ENCODE results near the gene AOAH.

Gene AOAH

DNA sequence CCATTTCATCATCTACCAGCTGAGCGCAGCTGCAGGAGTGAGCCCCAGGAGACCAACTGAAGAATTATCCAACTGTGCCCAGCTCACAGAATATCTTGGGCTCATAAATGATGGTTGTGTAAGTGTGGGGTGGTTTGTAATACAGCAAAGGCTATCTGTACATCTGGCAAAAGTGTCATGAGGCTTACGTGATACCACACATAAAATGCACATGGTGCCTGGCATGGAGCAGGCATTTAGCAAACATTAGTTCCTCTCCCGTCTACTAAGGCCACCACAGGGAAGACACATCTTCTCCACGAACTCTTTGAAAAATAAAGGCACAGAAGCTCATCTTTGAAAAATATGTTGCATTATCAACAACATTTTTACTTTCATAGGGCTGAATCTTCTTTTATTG, 32.3 kb downstream of the AOAH start:
- Histone ChIP-seq H3K9me3 (ENCODE audit: control insufficient read depth, insufficient read depth, low read length) (no peaks in the 10 kb centered on the region), H3K36me3 (ENCODE audit: insufficient read depth, low read length) (no peaks in the 10 kb centered on the region), H3K4me1 (ENCODE audit: insufficient read depth, low read length) (no peaks in the 10 kb centered on the region), H3K9ac (ENCODE audit: low read depth, low read length) (no peak overlapping the region)

DNA sequence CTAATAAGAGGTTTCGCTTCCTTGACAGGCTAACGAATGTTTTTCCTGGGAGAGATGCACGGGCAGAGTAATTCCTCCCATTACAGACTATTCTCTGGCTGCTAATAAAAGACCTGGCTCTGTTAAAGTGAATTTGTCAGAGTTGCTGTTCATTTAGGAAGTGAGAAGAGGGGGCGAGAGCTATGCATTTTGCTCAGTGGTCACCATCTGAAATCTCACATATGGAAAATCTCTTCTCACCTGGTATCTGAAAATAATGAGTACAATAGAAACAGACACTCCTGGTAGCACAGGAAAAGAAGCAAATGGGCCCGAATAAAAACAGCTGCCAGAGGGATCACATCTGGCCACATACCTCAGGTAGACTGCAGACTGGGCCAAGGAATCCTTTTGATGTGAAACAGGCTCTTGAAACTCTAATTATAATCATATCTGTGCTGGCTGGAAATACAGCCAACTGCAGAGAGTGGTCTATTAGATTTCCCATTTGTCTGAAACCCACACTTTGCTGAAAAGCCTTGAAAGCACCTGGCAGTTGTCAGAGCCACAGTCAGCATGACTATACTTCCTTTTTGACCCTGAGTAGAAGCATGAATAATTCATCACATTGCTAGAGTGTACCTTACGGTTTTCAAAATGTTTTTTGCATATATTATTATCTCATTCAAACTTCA, 33.6 kb downstream of the AOAH start:
- Histone ChIP-seq H3K36me3 (ENCODE audit: insufficient read depth, low read length) (no peaks in the 10 kb centered on the region), H3K9ac (ENCODE audit: low read depth, low read length) (no peak overlapping the region), H3K9me3 (ENCODE audit: control insufficient read depth, insufficient read depth, low read length) (no peaks in the 10 kb centered on the region), H3K4me1 (ENCODE audit: insufficient read depth, low read length) (no peaks in the 10 kb centered on the region)

DNA sequence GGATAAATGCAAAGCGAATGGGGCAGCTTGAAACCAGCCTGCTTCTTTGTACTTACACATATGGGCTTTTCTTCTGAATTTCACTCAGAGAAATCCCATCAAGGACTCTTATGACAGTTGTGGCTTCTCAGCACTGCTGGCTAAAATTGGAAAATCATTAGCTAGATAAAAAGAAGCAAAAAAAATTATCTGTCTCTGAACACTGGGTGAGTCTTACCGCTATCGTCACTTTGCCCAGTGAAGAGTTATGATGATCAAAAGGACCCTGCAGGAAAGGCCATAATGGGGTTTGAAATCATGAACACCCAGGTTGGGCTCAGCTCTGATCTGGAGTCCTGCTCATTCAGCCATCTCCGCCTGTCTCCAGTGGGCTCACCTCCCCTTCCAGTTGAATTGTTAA, 34.3 kb downstream of the AOAH start:
- Histone ChIP-seq H3K9me3 (ENCODE audit: control insufficient read depth, insufficient read depth, low read length) (no peaks in the 10 kb centered on the region), H3K9ac (ENCODE audit: low read depth, low read length) (no peak overlapping the region), H3K4me1 (ENCODE audit: insufficient read depth, low read length) (no peaks in the 10 kb centered on the region), H3K36me3 (ENCODE audit: insufficient read depth, low read length) (no peaks in the 10 kb centered on the region)

DNA sequence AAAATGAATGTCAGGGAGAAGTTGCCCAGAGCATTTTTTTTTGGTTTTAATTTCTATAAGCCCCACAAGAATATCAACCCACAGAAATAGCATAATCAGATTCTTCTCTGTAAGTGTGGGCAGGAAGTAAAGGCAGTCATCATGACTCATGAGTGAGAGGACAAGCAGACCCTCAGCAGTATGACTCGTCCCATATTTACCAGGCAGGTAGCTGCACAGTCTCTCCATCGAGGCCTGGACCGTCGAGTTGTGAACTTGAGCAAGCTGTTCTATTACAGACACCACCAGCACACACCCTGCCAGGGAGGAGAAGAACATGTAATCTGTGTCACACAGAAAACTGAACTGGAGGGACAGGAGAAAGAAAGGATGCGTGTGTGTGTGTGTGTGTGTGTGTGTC, 37.8 kb downstream of the AOAH start:
- no peaks in the 10 kb centered on the region for H3K36me3 ChIP-seq (ENCODE audit: insufficient read depth, low read length)
- H3K4me1 ChIP-seq (ENCODE audit: insufficient read depth, low read length), result no peaks in the 10 kb centered on the region
- H3K9me3 ChIP-seq (ENCODE audit: control insufficient read depth, insufficient read depth, low read length), result no peaks in the 10 kb centered on the region
- no peak overlapping the region for H3K9ac ChIP-seq (ENCODE audit: low read depth, low read length)

DNA sequence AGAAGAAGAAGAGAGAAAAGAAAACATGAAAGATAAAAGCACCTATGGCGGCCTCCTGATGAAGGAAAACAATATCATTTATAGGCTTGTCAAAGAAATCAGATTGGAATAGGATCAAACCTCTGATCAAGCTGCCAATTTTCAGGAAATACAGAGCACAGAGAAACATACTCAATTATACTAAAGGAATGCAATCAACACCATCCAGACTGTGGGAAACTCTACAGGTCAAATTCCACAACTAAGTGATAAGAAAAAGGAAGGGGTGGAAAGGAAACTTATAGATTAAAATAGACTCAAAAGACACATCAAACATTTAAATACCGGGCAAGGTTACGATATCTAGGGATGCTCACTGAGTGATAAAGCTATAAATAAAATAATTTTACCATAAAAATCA, 39.3 kb downstream of the AOAH start:
- Histone ChIP-seq H3K9ac (ENCODE audit: low read depth, low read length) (no peak overlapping the region), H3K9me3 (ENCODE audit: control insufficient read depth, insufficient read depth, low read length) (no peaks in the 10 kb centered on the region), H3K36me3 (ENCODE audit: insufficient read depth, low read length) (no peaks in the 10 kb centered on the region), H3K4me1 (ENCODE audit: insufficient read depth, low read length) (no peaks in the 10 kb centered on the region)

DNA sequence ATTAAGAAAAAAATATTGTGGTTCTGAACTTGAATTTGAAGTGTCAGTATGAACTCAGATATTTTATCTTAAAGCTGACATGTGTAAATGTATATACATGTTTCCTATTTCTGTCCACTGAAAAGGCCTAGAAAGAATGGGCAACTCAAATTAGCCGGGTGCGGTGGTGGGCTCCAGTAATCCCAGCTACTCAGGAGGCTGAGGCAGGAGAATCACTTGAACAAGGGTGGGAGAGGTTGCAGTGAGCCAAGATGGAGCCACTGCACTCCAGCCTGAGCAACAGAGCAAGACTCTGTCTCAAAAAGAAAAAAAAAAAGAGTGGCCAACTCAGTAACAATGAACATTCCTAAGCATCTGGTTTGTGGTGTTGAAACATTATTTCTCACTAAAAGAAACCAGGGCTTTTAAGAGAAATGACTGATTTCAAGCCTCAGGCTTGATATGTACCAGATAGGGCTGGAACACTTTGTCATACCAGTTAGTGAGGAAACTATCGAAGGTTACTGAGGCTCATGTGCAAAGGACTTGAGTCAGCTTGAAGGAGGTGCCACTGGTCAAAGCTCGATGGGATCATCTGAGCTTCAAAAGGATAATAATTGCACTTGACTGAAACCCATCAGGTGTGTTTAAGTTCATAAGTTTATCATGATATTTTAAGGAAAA, 40.5 kb downstream of the AOAH start:
- H3K9ac ChIP-seq (ENCODE audit: low read depth, low read length), result no peak overlapping the region
- H3K9me3 ChIP-seq (ENCODE audit: control insufficient read depth, insufficient read depth, low read length), result no peaks in the 10 kb centered on the region
- no peaks in the 10 kb centered on the region for H3K36me3 ChIP-seq (ENCODE audit: insufficient read depth, low read length)
- no peaks in the 10 kb centered on the region for H3K4me1 ChIP-seq (ENCODE audit: insufficient read depth, low read length)

DNA sequence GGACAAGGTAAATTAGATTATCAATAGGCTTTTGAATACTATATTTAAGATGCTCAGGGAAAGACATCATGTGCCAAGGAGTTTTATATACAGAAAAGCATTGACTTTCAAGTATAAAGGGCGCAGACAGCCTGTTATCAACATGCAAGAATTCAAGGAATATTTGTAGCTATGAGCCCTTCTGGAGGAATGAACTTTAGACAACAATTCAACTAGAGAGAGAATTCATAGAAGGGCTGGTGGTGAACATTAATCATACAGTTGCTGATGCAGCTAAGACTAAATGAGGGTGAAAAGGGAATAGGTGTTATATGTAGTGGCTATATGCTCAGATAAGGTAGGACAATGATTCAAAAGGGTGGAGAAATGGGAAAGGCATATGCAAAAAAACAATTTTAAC, 41.2 kb downstream of the AOAH start:
- Histone ChIP-seq H3K36me3 (ENCODE audit: insufficient read depth, low read length) (no peaks in the 10 kb centered on the region), H3K4me1 (ENCODE audit: insufficient read depth, low read length) (no peaks in the 10 kb centered on the region), H3K9me3 (ENCODE audit: control insufficient read depth, insufficient read depth, low read length) (no peaks in the 10 kb centered on the region), H3K9ac (ENCODE audit: low read depth, low read length) (no peak overlapping the region)

DNA sequence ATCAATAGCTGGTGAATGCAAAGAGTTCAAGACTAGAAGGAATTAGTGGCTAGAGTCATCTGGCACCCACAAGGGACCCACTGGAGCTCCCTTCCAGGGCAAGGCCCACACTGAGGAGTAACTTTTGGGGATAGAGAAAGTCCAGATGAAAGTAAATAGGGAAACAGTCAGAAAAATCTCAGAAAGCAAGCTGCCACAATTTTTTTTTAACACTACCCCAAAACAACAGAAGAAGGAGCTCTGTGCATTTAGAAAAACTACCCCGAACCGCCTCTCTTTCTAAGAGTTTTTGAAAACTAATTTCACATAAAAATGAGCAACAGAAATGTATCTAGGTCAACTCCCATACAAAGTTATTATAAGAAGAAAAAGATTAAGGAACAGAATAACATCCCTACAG, 42.2 kb downstream of the AOAH start:
- no peak overlapping the region for H3K9ac ChIP-seq (ENCODE audit: low read depth, low read length)
- no peaks in the 10 kb centered on the region for H3K9me3 ChIP-seq (ENCODE audit: control insufficient read depth, insufficient read depth, low read length)
- no peaks in the 10 kb centered on the region for H3K4me1 ChIP-seq (ENCODE audit: insufficient read depth, low read length)
- no peaks in the 10 kb centered on the region for H3K36me3 ChIP-seq (ENCODE audit: insufficient read depth, low read length)

DNA sequence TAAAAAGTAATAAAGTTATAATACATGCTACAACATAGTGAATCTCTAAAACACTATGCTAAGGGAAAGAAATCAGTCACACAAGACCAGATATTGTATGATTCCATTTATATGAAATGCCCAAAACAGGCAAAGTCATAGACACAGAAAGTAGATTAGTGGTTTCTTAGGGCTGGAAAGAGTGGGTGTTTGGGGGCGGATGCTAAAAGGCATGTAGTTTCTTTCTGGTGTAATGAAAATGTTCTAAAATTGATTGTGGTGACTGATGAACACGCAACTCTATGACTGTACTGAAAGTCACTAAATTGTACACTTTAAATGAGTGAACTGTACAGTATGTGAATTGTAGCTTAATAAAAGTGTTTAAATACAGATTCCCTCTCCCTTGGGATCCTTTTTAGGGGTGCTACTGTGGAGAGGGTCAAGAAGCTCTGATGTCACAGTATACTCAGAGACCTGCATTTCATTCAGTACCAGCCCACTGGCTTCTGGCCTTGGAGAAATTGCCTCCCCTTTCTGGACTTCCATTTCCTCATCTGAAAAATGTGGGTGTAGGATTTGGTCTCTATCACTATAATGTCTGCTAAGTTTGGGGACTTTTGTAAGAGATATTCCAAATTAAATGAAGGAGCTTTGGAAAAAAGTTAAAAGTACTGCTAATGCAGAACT, 46.4 kb downstream of the AOAH start:
- H3K9me3 ChIP-seq (ENCODE audit: control insufficient read depth, insufficient read depth, low read length), result no peaks in the 10 kb centered on the region
- no peaks in the 10 kb centered on the region for H3K36me3 ChIP-seq (ENCODE audit: insufficient read depth, low read length)
- H3K4me1 ChIP-seq (ENCODE audit: insufficient read depth, low read length), result no peaks in the 10 kb centered on the region
- no peak overlapping the region for H3K9ac ChIP-seq (ENCODE audit: low read depth, low read length)

DNA sequence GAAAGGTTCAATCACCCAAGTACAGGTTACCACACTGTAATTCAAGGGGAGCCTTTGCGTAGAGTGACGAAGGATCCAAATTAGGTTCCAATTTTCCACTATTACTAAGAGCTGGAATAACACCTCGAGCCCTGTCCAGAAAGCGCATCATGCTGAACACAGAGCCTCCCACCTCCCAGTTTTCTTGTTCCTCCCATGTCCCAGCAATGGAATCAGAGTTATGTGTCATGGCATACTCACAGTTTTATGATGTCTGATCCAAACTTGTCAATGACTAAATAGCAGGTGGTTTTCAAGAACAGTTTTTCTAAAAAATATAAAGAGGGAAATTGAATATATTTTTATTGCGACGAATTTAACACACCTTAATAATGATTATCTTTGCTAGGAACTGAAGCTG, 50.6 kb downstream of the AOAH start:
- Histone ChIP-seq H3K36me3 (ENCODE audit: insufficient read depth, low read length) (no peaks in the 10 kb centered on the region), H3K9ac (ENCODE audit: low read depth, low read length) (no peak overlapping the region), H3K4me1 (ENCODE audit: insufficient read depth, low read length) (no peaks in the 10 kb centered on the region), H3K9me3 (ENCODE audit: control insufficient read depth, insufficient read depth, low read length) (no peaks in the 10 kb centered on the region)

DNA sequence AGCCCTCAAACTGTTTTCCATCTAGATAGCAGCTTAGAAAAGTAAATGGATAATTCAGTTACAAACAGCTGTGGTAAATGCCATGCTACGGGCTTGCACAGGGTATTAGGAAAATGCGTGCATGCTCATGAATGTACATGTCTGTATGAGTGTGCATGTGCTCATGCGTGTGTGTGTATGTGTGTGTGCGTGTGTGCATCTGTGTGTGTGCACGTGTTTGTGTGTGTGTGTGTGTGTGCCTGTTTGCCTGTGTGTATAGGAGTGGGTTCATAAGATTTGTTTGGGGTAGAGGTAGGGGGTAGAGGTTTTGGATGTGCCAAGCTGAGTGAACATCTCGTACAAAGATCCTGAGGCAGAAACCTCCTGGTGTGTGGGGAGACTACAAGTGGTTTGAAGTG, 52.9 kb downstream of the AOAH start:
- Histone ChIP-seq H3K9ac (ENCODE audit: low read depth, low read length) (no peak overlapping the region), H3K4me1 (ENCODE audit: insufficient read depth, low read length) (no peaks in the 10 kb centered on the region), H3K36me3 (ENCODE audit: insufficient read depth, low read length) (no peaks in the 10 kb centered on the region), H3K9me3 (ENCODE audit: control insufficient read depth, insufficient read depth, low read length) (no peaks in the 10 kb centered on the region)

DNA sequence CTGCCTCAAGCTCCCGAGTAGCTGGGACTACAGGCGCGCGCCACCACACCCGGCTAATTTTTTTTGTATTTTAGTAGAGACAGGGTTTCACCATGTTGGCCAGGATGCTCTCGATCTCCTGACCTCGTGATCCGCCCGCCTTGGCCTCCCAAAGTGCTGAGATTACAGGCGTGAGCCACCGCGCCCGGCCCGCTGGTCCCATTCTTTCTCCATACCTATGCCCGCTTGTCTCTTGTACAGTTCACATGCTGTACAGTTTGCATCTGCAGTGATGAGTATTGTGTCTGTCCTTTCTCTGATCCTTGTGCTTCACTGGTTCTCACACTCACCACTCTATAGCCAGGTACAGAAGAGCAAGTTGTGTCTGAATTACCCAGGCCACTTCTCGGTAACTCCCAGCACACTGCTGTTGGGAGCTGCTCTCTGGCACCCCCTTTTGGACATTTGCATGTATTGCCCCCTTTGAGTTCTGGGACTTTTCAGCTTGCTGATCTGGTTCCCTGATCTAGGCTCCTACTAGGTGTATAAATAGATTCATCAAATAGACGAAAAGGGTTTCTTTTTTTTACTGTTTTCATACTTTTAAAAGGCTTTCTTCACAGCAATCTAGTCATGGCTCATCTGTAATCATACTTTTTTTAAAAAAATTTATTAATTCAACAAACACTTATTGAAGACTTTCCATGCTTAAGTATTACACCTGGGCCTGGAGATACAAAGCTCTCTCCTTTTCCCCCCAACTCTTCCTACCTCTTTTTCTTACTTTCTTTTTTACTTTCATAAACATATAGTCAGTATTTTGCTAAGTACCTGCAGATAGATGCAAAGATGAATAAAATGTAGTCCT, 53.5 kb downstream of the AOAH start:
- Histone ChIP-seq H3K36me3 (ENCODE audit: insufficient read depth, low read length) (no peaks in the 10 kb centered on the region), H3K9ac (ENCODE audit: low read depth, low read length) (no peak overlapping the region), H3K9me3 (ENCODE audit: control insufficient read depth, insufficient read depth, low read length) (no peaks in the 10 kb centered on the region), H3K4me1 (ENCODE audit: insufficient read depth, low read length) (no peaks in the 10 kb centered on the region)

DNA sequence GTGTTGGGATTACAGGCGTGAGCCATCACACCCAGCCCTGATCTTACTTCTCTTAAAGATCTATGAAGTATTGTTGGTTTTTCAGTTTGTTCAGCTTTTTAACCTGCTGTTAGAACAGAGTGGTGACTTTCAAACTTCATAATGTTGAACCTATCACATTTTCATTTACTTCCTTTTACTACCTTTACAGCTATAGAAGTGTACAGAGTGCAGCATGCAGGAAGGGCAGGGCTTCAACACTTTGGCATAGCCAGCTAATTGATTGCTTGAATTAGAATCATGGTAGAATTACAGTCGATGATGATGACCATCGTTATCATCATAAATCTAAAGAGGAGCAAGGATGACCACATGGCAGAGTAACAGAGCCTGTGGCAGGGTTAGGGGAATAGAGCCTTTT, 55.5 kb downstream of the AOAH start:
- no peaks in the 10 kb centered on the region for H3K4me1 ChIP-seq (ENCODE audit: insufficient read depth, low read length)
- no peaks in the 10 kb centered on the region for H3K36me3 ChIP-seq (ENCODE audit: insufficient read depth, low read length)
- no peak overlapping the region for H3K9ac ChIP-seq (ENCODE audit: low read depth, low read length)
- no peaks in the 10 kb centered on the region for H3K9me3 ChIP-seq (ENCODE audit: control insufficient read depth, insufficient read depth, low read length)

DNA sequence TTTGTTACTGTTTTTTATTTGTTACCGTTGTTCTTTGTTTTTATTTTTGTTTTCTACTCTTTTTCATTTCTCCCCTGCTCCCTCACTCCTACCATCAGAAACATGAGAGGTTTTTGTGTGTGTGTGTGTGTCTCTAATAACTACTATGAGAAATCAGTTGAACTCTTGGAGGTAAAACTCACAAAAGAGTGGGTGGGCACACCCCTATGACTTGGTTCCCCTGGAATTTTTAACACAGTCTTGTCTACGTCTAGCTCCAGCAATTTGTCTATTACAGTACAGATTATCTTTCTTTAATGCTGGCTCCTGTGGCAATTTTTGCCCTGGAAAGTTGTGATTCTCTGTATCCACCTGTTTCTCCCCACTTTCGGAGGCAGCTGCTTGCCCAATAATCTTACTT, 56.2 kb downstream of the AOAH start:
- H3K9ac ChIP-seq (ENCODE audit: low read depth, low read length), result no peak overlapping the region
- no peaks in the 10 kb centered on the region for H3K36me3 ChIP-seq (ENCODE audit: insufficient read depth, low read length)
- no peaks in the 10 kb centered on the region for H3K9me3 ChIP-seq (ENCODE audit: control insufficient read depth, insufficient read depth, low read length)
- no peaks in the 10 kb centered on the region for H3K4me1 ChIP-seq (ENCODE audit: insufficient read depth, low read length)

Data from ES-I3 (cell line).